ENCODE data around the gene SBK2.

SBK2 gene

GRCh38 chr19:55553217-55554182, 16.6 kb upstream of the SBK2 start:
- no peak for DNase-seq

GRCh38 chr19:55552620-55553019, 15.7 kb upstream of the SBK2 start:
- no peak for DNase-seq

GRCh38 chr19:55552206-55552605, 15.3 kb upstream of the SBK2 start:
- no peak for DNase-seq

GRCh38 chr19:55550321-55550650, 13.4 kb upstream of the SBK2 start:
- DNase-seq: no peak

- DNase-seq: no peak
These were observed 12.8 kb upstream of the SBK2 start for GRCh38 chr19:55549500-55550320.

- no peak for DNase-seq
These were observed 10.1 kb upstream of the SBK2 start for GRCh38 chr19:55546822-55547614.

GRCh38 chr19:55546011-55546410, 9.1 kb upstream of the SBK2 start:
- no peak for DNase-seq

- DNase-seq: no peak
These were observed 8.5 kb upstream of the SBK2 start, which contains the start of gene SBK3 for GRCh38 chr19:55545443-55545842. SBK3 (minus strand) TSS chr19:55545543; CDS start chr19:55545543, 0 bp downstream.

- DNase-seq: no peak
These were observed 8.0 kb upstream of the SBK2 start for GRCh38 chr19:55544776-55545439.

GRCh38 chr19:55544014-55544413, 7.1 kb upstream of the SBK2 start:
- DNase-seq: no peak

- DNase-seq: no peak
These were observed 6.6 kb upstream of the SBK2 start for GRCh38 chr19:55543567-55543966.

GRCh38 chr19:55542292-55542855, 5.4 kb upstream of the SBK2 start:
- DNase-seq: no peak

- no peak for DNase-seq
These were observed 4.2 kb upstream of the SBK2 start for GRCh38 chr19:55541091-55541490.

- DNase-seq: no peak
These were observed 3.7 kb upstream of the SBK2 start for GRCh38 chr19:55540619-55541018.

GRCh38 chr19:55539090-55539984, 2.4 kb upstream of the SBK2 start:
- DNase-seq: no peak

GRCh38 chr19:55538132-55538531, 1.2 kb upstream of the SBK2 start:
- no peak for DNase-seq

- no peak for DNase-seq
These were observed 793 bp upstream of the SBK2 start for GRCh38 chr19:55537741-55538111.

- no peak for DNase-seq
These were observed 567 bp downstream of the SBK2 start for GRCh38 chr19:55536366-55536765.

GRCh38 chr19:55535965-55536350, 975 bp downstream of the SBK2 start:
- no peak for DNase-seq

GRCh38 chr19:55535173-55535964, 1.6 kb downstream of the SBK2 start:
- no peak for DNase-seq

Data from activated CD4-positive, alpha-beta T cell treated with anti-CD3 and anti-CD28 coated beads for 1 hour (primary cell).